Measurements from ENCODE around the gene BCAT1. TPM values are rescaled to one million over a fixed set of nuclear protein-coding genes. Genes with fewer than 3 reads are reported as not detected.
A peak's percentile ranks its signal among the peaks of the same experiment; 100 is the strongest.

The BCAT1 gene
- total RNA-seq, 4 donors from 2014 or later = 0.80 to 14.0 (median 3.9) TPM

DNA sequence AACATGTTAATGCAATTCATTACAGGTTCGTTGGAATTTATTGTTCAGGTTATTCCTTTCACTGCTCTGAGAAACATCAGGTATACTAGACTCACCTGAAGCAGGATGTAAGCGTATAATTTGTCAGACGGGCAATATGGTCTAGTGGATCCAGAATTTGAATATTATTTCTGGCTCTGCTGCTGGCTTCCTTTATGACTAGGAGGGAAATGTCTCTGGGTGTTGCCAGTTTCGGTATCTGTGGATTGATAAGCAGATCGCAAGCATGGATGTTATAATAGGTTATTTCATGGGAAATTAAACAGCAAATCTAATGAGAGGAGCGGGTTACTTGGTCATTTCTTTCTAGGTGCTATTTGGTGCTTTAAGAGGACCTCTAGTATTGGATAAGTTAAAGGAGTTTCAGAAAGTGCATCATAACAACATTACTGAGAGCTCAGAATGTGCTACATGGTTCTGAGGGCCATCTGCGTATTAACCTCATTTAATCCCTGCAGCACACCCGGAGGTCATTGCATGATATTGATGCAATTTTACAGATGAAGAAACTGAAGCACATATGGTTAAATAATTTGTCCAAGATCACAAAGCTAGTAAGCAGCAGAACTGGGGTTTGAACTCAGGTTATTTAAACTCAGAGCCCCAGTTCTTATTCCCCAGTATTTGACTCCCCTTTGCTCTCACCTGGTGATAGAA lies 47.3 kb upstream of the BCAT1 start:
- TF ChIP-seq, protein P1, sequence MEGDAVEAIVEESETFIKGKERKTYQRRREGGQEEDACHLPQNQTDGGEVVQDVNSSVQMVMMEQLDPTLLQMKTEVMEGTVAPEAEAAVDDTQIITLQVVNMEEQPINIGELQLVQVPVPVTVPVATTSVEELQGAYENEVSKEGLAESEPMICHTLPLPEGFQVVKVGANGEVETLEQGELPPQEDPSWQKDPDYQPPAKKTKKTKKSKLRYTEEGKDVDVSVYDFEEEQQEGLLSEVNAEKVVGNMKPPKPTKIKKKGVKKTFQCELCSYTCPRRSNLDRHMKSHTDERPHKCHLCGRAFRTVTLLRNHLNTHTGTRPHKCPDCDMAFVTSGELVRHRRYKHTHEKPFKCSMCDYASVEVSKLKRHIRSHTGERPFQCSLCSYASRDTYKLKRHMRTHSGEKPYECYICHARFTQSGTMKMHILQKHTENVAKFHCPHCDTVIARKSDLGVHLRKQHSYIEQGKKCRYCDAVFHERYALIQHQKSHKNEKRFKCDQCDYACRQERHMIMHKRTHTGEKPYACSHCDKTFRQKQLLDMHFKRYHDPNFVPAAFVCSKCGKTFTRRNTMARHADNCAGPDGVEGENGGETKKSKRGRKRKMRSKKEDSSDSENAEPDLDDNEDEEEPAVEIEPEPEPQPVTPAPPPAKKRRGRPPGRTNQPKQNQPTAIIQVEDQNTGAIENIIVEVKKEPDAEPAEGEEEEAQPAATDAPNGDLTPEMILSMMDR (IDR thresholded peaks at IDR 0.05) = no peak
- TF ChIP-seq POLR2AphosphoS5 (IDR thresholded peaks at IDR 0.05) (no peak), EP300 (IDR thresholded peaks at IDR 0.05; ENCODE audit: low read depth) (no peak), POLR2A (IDR thresholded peaks at IDR 0.05) (no peak)
- 56 to 66% methylated on average over 8 of the region's 8 CpGs for WGBS, 2 donors (ENCODE audit: low coverage in 1 of 2)
- Histone ChIP-seq H3K9me3 (no peaks in the 10 kb centered on the region), H3K36me3 (no peaks in the 10 kb centered on the region), H3K4me3 (no peak overlapping the region), H3K4me1 (peaks cover 0 to 13% (median 3%) of the 10 kb centered on the region in 4 donors), H3K27me3 (no peaks in the 10 kb centered on the region), H3K27ac (no peak overlapping the region)
- DNase-seq = no peak
- in situ Hi-C loops (cut with MboI; ENCODE audit: low pct_ligation_motif_present in 1 of 4, low pct_unique_long_range_greater_than_20kb in 1 of 4, low sequenced_read_pairs in 3 of 4) = loop anchor here in 1 of 4 donors (10.0 kb wide), 1 partner anchor 139 kb away; no protein-coding TSS in a partner anchor
- intact Hi-C loops (cut with DNase I; ENCODE audit: low total_unique reads) = no loop called here

GRCh38 chr12:24993793-24994192 lies 44.9 kb upstream of the BCAT1 start:
- Histone ChIP-seq H3K27ac (no peak overlapping the region), H3K27me3 (no peaks in the 10 kb centered on the region), H3K36me3 (no peaks in the 10 kb centered on the region), H3K4me1 (peaks cover 0 to 13% (median 3%) of the 10 kb centered on the region in 4 donors), H3K4me3 (no peak overlapping the region), H3K9me3 (no peaks in the 10 kb centered on the region)
- no peak for DNase-seq
- WGBS, 2 donors (ENCODE audit: low coverage in 1 of 2) = 90 to 92% methylated on average over 2 to 4 of the region's 4 CpGs
- intact Hi-C loops (cut with DNase I; ENCODE audit: low total_unique reads) = loop anchor here (5.0 kb wide), 1 partner anchor 1774 kb away; no protein-coding TSS in a partner anchor
- no peak for TF ChIP-seq POLR2AphosphoS5 (IDR thresholded peaks at IDR 0.05)
- TF ChIP-seq POLR2A (IDR thresholded peaks at IDR 0.05) = no peak
- no peak for TF ChIP-seq EP300 (IDR thresholded peaks at IDR 0.05; ENCODE audit: low read depth)
- TF ChIP-seq, protein P1 (IDR thresholded peaks at IDR 0.05) = no peak
- in situ Hi-C loops (cut with MboI; ENCODE audit: low pct_ligation_motif_present in 1 of 4, low pct_unique_long_range_greater_than_20kb in 1 of 4, low sequenced_read_pairs in 3 of 4) = loop anchor here in 3 of 4 donors (5.0 to 10.0 kb wide), 3 partner anchors 134 to 141 kb away; no protein-coding TSS in a partner anchor

DNA sequence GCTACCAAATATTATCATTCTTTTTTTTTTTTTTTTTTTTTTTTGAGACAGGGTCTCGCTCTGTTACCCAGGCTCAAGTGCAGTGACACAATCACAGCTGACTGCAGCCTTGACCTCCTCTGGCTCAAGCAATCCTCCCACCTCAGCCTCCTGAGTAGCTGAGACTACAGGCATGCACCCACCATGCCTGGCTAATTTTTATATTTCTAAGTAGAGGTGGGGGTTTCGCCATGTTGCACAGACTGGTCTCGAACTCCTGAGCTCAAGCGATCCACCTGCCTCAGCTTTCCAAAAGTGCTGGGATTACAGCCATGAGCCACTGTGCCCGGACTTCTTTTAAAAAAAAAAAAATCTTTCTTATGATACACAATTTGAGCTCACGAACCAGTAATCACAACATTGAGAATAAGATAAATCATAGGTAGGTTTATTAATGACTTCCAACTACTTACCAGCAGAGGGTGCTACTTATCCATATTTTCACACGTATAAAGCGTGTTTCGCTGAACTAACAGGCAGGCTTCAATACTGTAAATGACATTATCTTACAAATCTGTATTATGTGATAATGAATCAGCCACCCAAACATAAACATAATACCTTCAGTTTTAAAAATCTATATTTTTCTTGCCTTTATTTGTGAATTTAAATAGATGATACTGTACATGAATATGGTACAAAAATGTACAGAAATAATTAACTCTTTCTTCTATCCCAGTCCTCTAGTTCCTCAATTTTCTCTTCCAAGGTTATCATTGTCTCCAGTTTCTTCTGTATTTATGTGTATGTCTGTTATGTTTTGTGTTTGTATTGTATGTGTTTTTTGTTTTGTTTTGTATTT lies 42.5 kb upstream of the BCAT1 start:
- in situ Hi-C loops (cut with MboI; ENCODE audit: low pct_ligation_motif_present in 1 of 4, low pct_unique_long_range_greater_than_20kb in 1 of 4, low sequenced_read_pairs in 3 of 4) = loop anchor here in 3 of 4 donors (5.0 to 10.0 kb wide), 3 partner anchors 136 to 143 kb away; no protein-coding TSS in a partner anchor
- intact Hi-C loops (cut with DNase I; ENCODE audit: low total_unique reads) = loop anchor here (5.0 kb wide), 1 partner anchor 1776 kb away; no protein-coding TSS in a partner anchor
- no peaks in the 10 kb centered on the region for H3K36me3 ChIP-seq
- H3K27me3 ChIP-seq = no peaks in the 10 kb centered on the region
- no peaks in the 10 kb centered on the region for H3K4me1 ChIP-seq
- WGBS, 2 donors (ENCODE audit: low coverage in 1 of 2) = 28 to 39% methylated on average over 8 to 9 of the region's 9 CpGs
- DNase-seq = no peak
- no peak overlapping the region for H3K27ac ChIP-seq
- TF ChIP-seq EP300 (IDR thresholded peaks at IDR 0.05; ENCODE audit: low read depth) = no peak
- no peak for TF ChIP-seq POLR2AphosphoS5 (IDR thresholded peaks at IDR 0.05)
- no peak for TF ChIP-seq POLR2A (IDR thresholded peaks at IDR 0.05)
- TF ChIP-seq, protein P1 (IDR thresholded peaks at IDR 0.05) = peak; percentile 55 to 70 (median 63)
- no peak overlapping the region for H3K4me3 ChIP-seq
- H3K9me3 ChIP-seq = no peaks in the 10 kb centered on the region

DNA sequence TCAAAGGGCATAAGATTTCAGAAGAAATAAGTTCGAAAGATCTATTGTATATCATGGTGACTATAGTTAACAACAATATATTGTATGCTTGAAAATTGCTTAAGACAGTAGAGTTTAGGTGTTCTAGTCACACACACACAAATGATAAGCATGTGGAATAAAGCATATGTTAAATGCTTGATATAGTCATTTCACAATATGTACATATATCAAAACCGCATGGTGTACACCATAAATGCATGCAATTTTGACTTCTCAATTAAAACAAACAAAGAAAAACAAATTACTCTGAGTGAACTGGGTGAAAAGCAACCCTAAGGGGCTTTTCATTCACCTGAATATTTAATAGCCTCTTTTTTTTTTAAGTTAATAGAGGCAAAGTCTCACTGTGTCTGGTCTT lies 40.3 kb upstream of the BCAT1 start:
- H3K27me3 ChIP-seq = no peaks in the 10 kb centered on the region
- TF ChIP-seq POLR2AphosphoS5 (IDR thresholded peaks at IDR 0.05) = no peak
- TF ChIP-seq POLR2A (IDR thresholded peaks at IDR 0.05) = no peak
- TF ChIP-seq, protein P1 (IDR thresholded peaks at IDR 0.05) = no peak
- no peak for TF ChIP-seq EP300 (IDR thresholded peaks at IDR 0.05; ENCODE audit: low read depth)
- H3K27ac ChIP-seq = no peak overlapping the region
- H3K4me1 ChIP-seq = no peaks in the 10 kb centered on the region
- WGBS, 2 donors (ENCODE audit: low coverage in 1 of 2) = 73 to 88% methylated on average over 2 of the region's 2 CpGs
- in situ Hi-C loops (cut with MboI; ENCODE audit: low pct_ligation_motif_present in 1 of 4, low pct_unique_long_range_greater_than_20kb in 1 of 4, low sequenced_read_pairs in 3 of 4) = loop anchor here in 1 of 4 donors (10.0 kb wide), 1 partner anchor 146 kb away; no protein-coding TSS in a partner anchor
- intact Hi-C loops (cut with DNase I; ENCODE audit: low total_unique reads) = no loop called here
- no peaks in the 10 kb centered on the region for H3K36me3 ChIP-seq
- no peak overlapping the region for H3K4me3 ChIP-seq
- DNase-seq = no peak
- no peaks in the 10 kb centered on the region for H3K9me3 ChIP-seq

Measured in transverse colon (tissue), 4 donors.